Measurements from ENCODE around the gene TMEM178A. TPM values are rescaled to one million over a fixed set of nuclear protein-coding genes. Genes with fewer than 3 reads are reported as not detected.

TMEM178A gene
- total RNA-seq, result 1 to 10 TPM; 2.0 to 5.0 TPM
- 1 to 10 TPM; 4.4 to 9.5 TPM for polyA plus RNA-seq
- long read RNA-seq, donor 1, partial matches to known transcripts, result 2 of 2 reads
- long read RNA-seq, donor 1, other reads (novel, unspliced or antisense), result 0 of 2 reads
- long read RNA-seq, donor 2, partial matches to known transcripts, result 1 of 2 reads
- long read RNA-seq, donor 2, other reads (novel, unspliced or antisense), result 0 of 2 reads

DNA sequence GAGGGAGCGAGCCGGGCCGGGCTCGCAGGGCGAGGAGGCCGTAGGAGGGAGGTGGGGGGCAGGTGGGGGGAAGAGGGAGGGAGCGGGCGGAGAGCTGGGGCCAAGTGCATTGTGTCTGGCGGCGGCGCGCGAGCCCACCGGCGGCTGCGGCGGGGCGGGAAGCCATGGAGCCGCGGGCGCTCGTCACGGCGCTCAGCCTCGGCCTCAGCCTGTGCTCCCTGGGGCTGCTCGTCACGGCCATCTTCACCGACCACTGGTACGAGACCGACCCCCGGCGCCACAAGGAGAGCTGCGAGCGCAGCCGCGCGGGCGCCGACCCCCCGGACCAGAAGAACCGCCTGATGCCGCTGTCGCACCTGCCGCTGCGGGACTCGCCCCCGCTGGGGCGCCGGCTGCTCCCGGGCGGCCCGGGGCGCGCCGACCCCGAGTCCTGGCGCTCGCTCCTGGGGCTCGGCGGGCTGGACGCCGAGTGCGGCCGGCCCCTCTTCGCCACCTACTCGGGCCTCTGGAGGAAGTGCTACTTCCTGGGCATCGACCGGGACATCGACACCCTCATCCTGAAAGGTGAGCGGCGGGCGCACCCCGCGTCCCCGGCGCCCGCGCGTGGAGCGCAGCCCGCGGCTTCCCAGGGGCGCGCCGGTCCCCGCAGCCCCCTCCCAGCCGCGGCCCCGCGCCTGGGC, at the start of gene TMEM178A:
TMEM178A (plus strand) TSS at position 107 of the 680 bp plus-strand sequence; CDS start at position 165, 58 bp downstream.
- no peaks in the 10 kb centered on the region for H3K27me3 ChIP-seq (ENCODE audit: control insufficient read depth in 1 of 2, insufficient read depth in 2 of 2, low read length in 1 of 2)
- H3K36me3 ChIP-seq (ENCODE audit: control insufficient read depth in 1 of 2, insufficient read depth in 2 of 2, low read length in 1 of 2), result no peaks in the 10 kb centered on the region
- ATAC-seq (ENCODE audit: low FRiP score) (peak; percentile 19), DNase-seq (peak in 1 of 2 donors; percentile 77)
- WGBS, 2 donors, result 0 to 1% methylated on average over 33 to 90 of the region's 90 CpGs
- no peaks in the 10 kb centered on the region for H3K4me1 ChIP-seq (ENCODE audit: control insufficient read depth in 1 of 2, insufficient read depth in 2 of 2, low read length in 2 of 2)
- H3K27ac ChIP-seq (ENCODE audit: low read depth in 1 of 2, low read length in 2 of 2), result peak within 1 kb of the TSS in 1 of 2 donors; percentile 13
- no peaks in the 10 kb centered on the region for H3K9me3 ChIP-seq (ENCODE audit: control insufficient read depth, low read length)
- intact Hi-C loops (cut with DNase I), result no loop called here
- H3K4me3 ChIP-seq (ENCODE audit: low read length in 2 of 2), result peak within 1 kb of the TSS; percentile 74 to 82

GRCh38 chr2:39618236-39618635, 47.5 kb upstream of the TMEM178A start:
- intact Hi-C loops (cut with DNase I), result no loop called here
- ATAC-seq (ENCODE audit: low FRiP score) (no peak), DNase-seq (no peak)
- Histone ChIP-seq H3K4me3 (ENCODE audit: low read length in 2 of 2) (no peak overlapping the region), H3K27me3 (ENCODE audit: control insufficient read depth in 1 of 2, insufficient read depth in 2 of 2, low read length in 1 of 2) (no peaks in the 10 kb centered on the region), H3K36me3 (ENCODE audit: control insufficient read depth in 1 of 2, insufficient read depth in 2 of 2, low read length in 1 of 2) (no peaks in the 10 kb centered on the region), H3K27ac (ENCODE audit: low read depth in 1 of 2, low read length in 2 of 2) (no peak overlapping the region), H3K9me3 (ENCODE audit: control insufficient read depth, low read length) (no peaks in the 10 kb centered on the region), H3K4me1 (ENCODE audit: control insufficient read depth in 1 of 2, insufficient read depth in 2 of 2, low read length in 2 of 2) (peaks cover 0 to 4% of the 10 kb centered on the region in 2 donors)
- WGBS, 2 donors, result 11 to 19% methylated on average over 1 of the region's 1 CpG

DNA sequence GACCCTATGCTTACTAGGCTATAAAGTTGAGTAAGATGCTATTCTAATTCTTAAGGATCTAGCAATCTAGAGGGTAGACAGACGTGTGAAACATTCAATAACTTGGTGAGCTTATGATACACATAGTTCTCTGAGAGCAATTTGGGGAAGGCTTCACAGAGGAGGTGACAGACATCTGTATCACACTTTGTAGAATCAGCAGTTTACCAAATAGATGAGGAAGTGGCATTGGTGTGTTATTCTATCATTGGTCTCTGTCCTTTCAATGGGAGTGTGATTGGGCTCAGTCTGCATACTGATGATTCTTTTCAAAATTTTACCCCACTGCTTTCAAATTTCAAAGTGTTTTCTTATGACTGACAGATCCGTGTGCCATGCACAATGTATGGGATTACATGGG, 47.0 kb upstream of the TMEM178A start:
- ATAC-seq (ENCODE audit: low FRiP score), result no peak
- H3K4me3 ChIP-seq (ENCODE audit: low read length in 2 of 2), result no peak overlapping the region
- 65 to 72% methylated on average over 2 of the region's 2 CpGs for WGBS, 2 donors
- H3K4me1 ChIP-seq (ENCODE audit: control insufficient read depth in 1 of 2, insufficient read depth in 2 of 2, low read length in 2 of 2), result peaks cover 0 to 4% of the 10 kb centered on the region in 2 donors
- no peaks in the 10 kb centered on the region for H3K27me3 ChIP-seq (ENCODE audit: control insufficient read depth in 1 of 2, insufficient read depth in 2 of 2, low read length in 1 of 2)
- DNase-seq, result no peak
- no peaks in the 10 kb centered on the region for H3K9me3 ChIP-seq (ENCODE audit: control insufficient read depth, low read length)
- no peak overlapping the region for H3K27ac ChIP-seq (ENCODE audit: low read depth in 1 of 2, low read length in 2 of 2)
- intact Hi-C loops (cut with DNase I), result no loop called here
- no peaks in the 10 kb centered on the region for H3K36me3 ChIP-seq (ENCODE audit: control insufficient read depth in 1 of 2, insufficient read depth in 2 of 2, low read length in 1 of 2)

DNA sequence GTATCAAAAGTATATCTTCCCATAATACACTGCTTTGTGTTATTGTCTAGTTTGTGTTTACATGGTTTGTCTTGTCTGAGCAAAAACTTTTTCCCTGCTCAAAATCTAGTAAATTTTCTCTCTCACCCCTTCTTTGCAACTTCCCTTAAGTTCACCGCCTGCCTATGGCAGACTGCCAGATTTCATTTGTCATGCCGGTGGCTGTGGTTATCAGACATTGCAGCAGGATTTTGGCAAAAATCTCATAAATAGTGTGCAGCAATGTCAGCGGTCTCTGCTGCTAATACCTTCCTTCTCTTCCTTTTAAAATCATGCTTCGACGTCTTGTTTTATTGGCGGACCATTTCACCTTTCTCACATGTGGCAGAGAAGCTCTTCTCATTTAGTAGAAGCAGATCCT, 45.6 kb upstream of the TMEM178A start:
- Histone ChIP-seq H3K4me1 (ENCODE audit: control insufficient read depth in 1 of 2, insufficient read depth in 2 of 2, low read length in 2 of 2) (peaks cover 0 to 4% of the 10 kb centered on the region in 2 donors), H3K27ac (ENCODE audit: low read depth in 1 of 2, low read length in 2 of 2) (no peak overlapping the region), H3K9me3 (ENCODE audit: control insufficient read depth, low read length) (no peaks in the 10 kb centered on the region), H3K36me3 (ENCODE audit: control insufficient read depth in 1 of 2, insufficient read depth in 2 of 2, low read length in 1 of 2) (no peaks in the 10 kb centered on the region), H3K4me3 (ENCODE audit: low read length in 2 of 2) (no peak overlapping the region), H3K27me3 (ENCODE audit: control insufficient read depth in 1 of 2, insufficient read depth in 2 of 2, low read length in 1 of 2) (no peaks in the 10 kb centered on the region)
- peak in 1 of 2 donors; percentile 84 for DNase-seq
- no peak for ATAC-seq (ENCODE audit: low FRiP score)
- WGBS, 2 donors, result 12 to 13% methylated on average over 6 of the region's 6 CpGs
- intact Hi-C loops (cut with DNase I), result no loop called here

GRCh38 chr2:39621596-39621995, 44.1 kb upstream of the TMEM178A start:
- intact Hi-C loops (cut with DNase I), result no loop called here
- no peak for ATAC-seq (ENCODE audit: low FRiP score)

DNA sequence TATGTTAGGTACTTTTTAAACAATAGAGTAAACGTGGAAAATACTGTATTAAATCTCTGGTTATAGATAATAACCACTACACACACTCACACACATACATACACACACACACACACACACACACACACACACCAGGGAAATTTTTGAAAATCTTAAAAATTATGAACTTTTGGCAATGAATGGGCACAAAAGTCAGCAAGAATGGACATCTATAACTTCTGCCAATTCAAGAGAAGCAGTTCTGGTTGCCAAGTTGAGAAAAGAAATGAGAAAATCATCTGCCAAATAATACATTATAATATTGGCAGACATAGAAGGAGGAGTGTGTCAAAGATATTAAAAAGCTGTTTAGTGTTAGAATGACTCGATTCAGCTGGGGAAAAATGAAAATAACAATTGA, 42.9 kb upstream of the TMEM178A start:
- H3K4me1 ChIP-seq (ENCODE audit: control insufficient read depth in 1 of 2, insufficient read depth in 2 of 2, low read length in 2 of 2), result peaks cover 3 to 4% of the 10 kb centered on the region in 2 donors
- no peaks in the 10 kb centered on the region for H3K9me3 ChIP-seq (ENCODE audit: control insufficient read depth, low read length)
- H3K27me3 ChIP-seq (ENCODE audit: control insufficient read depth in 1 of 2, insufficient read depth in 2 of 2, low read length in 1 of 2), result no peaks in the 10 kb centered on the region
- H3K36me3 ChIP-seq (ENCODE audit: control insufficient read depth in 1 of 2, insufficient read depth in 2 of 2, low read length in 1 of 2), result no peaks in the 10 kb centered on the region
- intact Hi-C loops (cut with DNase I), result no loop called here
- ATAC-seq (ENCODE audit: low FRiP score) (no peak), DNase-seq (no peak)
- H3K4me3 ChIP-seq (ENCODE audit: low read length in 2 of 2), result no peak overlapping the region
- no peak overlapping the region for H3K27ac ChIP-seq (ENCODE audit: low read depth in 1 of 2, low read length in 2 of 2)
- WGBS, 2 donors, result 10% methylated on average over 2 of the region's 2 CpGs

More at GRCh38 chr2:39621596-39621995, 44.1 kb upstream of the TMEM178A start:
- 97% methylated on average over 2 of the region's 2 CpGs for WGBS, 2 donors
- Histone ChIP-seq H3K36me3 (ENCODE audit: control insufficient read depth in 1 of 2, insufficient read depth in 2 of 2, low read length in 1 of 2) (no peaks in the 10 kb centered on the region), H3K9me3 (ENCODE audit: control insufficient read depth, low read length) (no peaks in the 10 kb centered on the region), H3K4me1 (ENCODE audit: control insufficient read depth in 1 of 2, insufficient read depth in 2 of 2, low read length in 2 of 2) (peaks cover 2 to 4% of the 10 kb centered on the region in 2 donors), H3K4me3 (ENCODE audit: low read length in 2 of 2) (no peak overlapping the region), H3K27me3 (ENCODE audit: control insufficient read depth in 1 of 2, insufficient read depth in 2 of 2, low read length in 1 of 2) (no peaks in the 10 kb centered on the region), H3K27ac (ENCODE audit: low read depth in 1 of 2, low read length in 2 of 2) (no peak overlapping the region)
- DNase-seq, result no peak

DNA sequence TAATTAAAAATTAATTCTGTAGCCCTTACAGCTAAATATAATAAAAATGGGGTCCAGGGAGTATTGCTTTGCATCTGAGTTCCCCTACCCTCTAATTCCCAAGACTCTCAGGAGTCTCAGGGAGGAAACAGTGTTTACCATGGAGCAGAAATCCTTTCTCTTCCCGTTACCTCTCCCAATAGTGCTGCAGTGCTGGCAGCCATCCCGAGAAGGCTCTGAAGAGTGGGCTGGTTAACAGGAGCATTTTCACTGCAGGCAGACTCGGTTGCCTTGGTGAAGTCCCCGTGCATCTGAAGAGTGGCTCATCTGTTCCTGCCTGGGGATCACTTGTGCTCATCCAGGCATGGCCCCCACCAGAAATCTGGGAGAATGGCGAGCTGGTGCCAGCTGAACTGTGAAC, 41.8 kb upstream of the TMEM178A start:
- H3K9me3 ChIP-seq (ENCODE audit: control insufficient read depth, low read length), result no peaks in the 10 kb centered on the region
- H3K27ac ChIP-seq (ENCODE audit: low read depth in 1 of 2, low read length in 2 of 2), result no peak overlapping the region
- intact Hi-C loops (cut with DNase I), result no loop called here
- peaks cover 3 to 4% of the 10 kb centered on the region in 2 donors for H3K4me1 ChIP-seq (ENCODE audit: control insufficient read depth in 1 of 2, insufficient read depth in 2 of 2, low read length in 2 of 2)
- H3K27me3 ChIP-seq (ENCODE audit: control insufficient read depth in 1 of 2, insufficient read depth in 2 of 2, low read length in 1 of 2), result no peaks in the 10 kb centered on the region
- ATAC-seq (ENCODE audit: low FRiP score), result no peak
- no peaks in the 10 kb centered on the region for H3K36me3 ChIP-seq (ENCODE audit: control insufficient read depth in 1 of 2, insufficient read depth in 2 of 2, low read length in 1 of 2)
- WGBS, 2 donors, result 28 to 38% methylated on average over 5 of the region's 5 CpGs
- H3K4me3 ChIP-seq (ENCODE audit: low read length in 2 of 2), result no peak overlapping the region
- DNase-seq, result no peak

GRCh38 chr2:39625193-39625926, 40.4 kb upstream of the TMEM178A start:
- no peaks in the 10 kb centered on the region for H3K27me3 ChIP-seq (ENCODE audit: control insufficient read depth in 1 of 2, insufficient read depth in 2 of 2, low read length in 1 of 2)
- intact Hi-C loops (cut with DNase I), result no loop called here
- DNase-seq (no peak), ATAC-seq (ENCODE audit: low FRiP score) (no peak)
- H3K27ac ChIP-seq (ENCODE audit: low read depth in 1 of 2, low read length in 2 of 2), result no peak overlapping the region
- H3K4me1 ChIP-seq (ENCODE audit: control insufficient read depth in 1 of 2, insufficient read depth in 2 of 2, low read length in 2 of 2), result peaks cover 1 to 8% of the 10 kb centered on the region in 2 donors
- H3K9me3 ChIP-seq (ENCODE audit: control insufficient read depth, low read length), result no peaks in the 10 kb centered on the region
- no peak overlapping the region for H3K4me3 ChIP-seq (ENCODE audit: low read length in 2 of 2)
- WGBS, 2 donors, result 80 to 85% methylated on average over 9 of the region's 9 CpGs
- H3K36me3 ChIP-seq (ENCODE audit: control insufficient read depth in 1 of 2, insufficient read depth in 2 of 2, low read length in 1 of 2), result no peaks in the 10 kb centered on the region
